Upper lobe of right lung (tissue), 1 donor: Measurements from ENCODE around the gene HEG1. TPM values are rescaled to one million over a fixed set of nuclear protein-coding genes. Genes with fewer than 3 reads are reported as not detected.

Source experiments
- ATAC-seq: fragments of 200-7000 bp; cut with Tn5 transposase; one replicate; pipeline ENCODE4 v1.9.1; 2020; ENCODE audit warnings: mild to moderate bottlenecking, moderate library complexity
- DNase-seq: peaks from one replicate; pipeline ENCODE4 v3.0.0-alpha.2; 2020
- H3K27ac ChIP-seq: fragments of 200-600 bp; one replicate; pipeline ENCODE4 v1.8.0; 2022
- H3K27me3 ChIP-seq: fragments of 200-600 bp; one replicate; pipeline ENCODE4 v1.8.0; 2022; ENCODE audit warnings: mild to moderate bottlenecking
- H3K36me3 ChIP-seq: fragments of 200-600 bp; one replicate; pipeline ENCODE4 v1.8.0; 2022
- H3K4me1 ChIP-seq: fragments of 200-600 bp; one replicate; pipeline ENCODE4 v1.8.0; 2022
- H3K4me3 ChIP-seq: fragments of 200-600 bp; one replicate; pipeline ENCODE4 v1.8.0; 2022; ENCODE audit warnings: mild to moderate bottlenecking
- H3K9me3 ChIP-seq: fragments of 200-600 bp; one replicate; pipeline ENCODE4 v1.8.0; 2022
- intact Hi-C: fragments of 100-400 bp; cut with DNase I; formaldehyde crosslinking; loops from one replicate; pipeline ENCODE4 v1.11.0; 2022
- total RNA-seq: library from RNA; stranded (reverse); fragmentation: NEBNext Ultra II Directional; extraction: Animal tissue kit (Norgen Biotek cat#: 25700); gene quantifications from one replicate; pipeline ENCODE4 v1.2.1, GENCODE V29; 2021
- TF ChIP-seq, protein P1 (sequence below): fragments of 200-600 bp; IDR thresholded peaks from one replicate; pipeline ENCODE4 v1.8.0; 2022; ENCODE audit warnings: antibody characterized with exemption
- donor health status: DM: no; HTN: yes; CAD: no; lungs with severe emphysema.

Gene HEG1
- total RNA-seq, 1 donor from 2014 or later = 234 TPM

- H3K4me3 ChIP-seq = no peak overlapping the region
- peaks cover 33% of the 10 kb centered on the region for H3K4me1 ChIP-seq
- no peak for ATAC-seq
- TF ChIP-seq, protein P1, sequence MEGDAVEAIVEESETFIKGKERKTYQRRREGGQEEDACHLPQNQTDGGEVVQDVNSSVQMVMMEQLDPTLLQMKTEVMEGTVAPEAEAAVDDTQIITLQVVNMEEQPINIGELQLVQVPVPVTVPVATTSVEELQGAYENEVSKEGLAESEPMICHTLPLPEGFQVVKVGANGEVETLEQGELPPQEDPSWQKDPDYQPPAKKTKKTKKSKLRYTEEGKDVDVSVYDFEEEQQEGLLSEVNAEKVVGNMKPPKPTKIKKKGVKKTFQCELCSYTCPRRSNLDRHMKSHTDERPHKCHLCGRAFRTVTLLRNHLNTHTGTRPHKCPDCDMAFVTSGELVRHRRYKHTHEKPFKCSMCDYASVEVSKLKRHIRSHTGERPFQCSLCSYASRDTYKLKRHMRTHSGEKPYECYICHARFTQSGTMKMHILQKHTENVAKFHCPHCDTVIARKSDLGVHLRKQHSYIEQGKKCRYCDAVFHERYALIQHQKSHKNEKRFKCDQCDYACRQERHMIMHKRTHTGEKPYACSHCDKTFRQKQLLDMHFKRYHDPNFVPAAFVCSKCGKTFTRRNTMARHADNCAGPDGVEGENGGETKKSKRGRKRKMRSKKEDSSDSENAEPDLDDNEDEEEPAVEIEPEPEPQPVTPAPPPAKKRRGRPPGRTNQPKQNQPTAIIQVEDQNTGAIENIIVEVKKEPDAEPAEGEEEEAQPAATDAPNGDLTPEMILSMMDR = no peak
- intact Hi-C loops = no loop called here
- peaks cover 61% of the 10 kb centered on the region for H3K36me3 ChIP-seq
- no peaks in the 10 kb centered on the region for H3K27me3 ChIP-seq
- no peak for DNase-seq
- H3K27ac ChIP-seq = no peak overlapping the region
- H3K9me3 ChIP-seq = no peaks in the 10 kb centered on the region
Observed at GRCh38 chr3:125023833-125024555, 31.8 kb downstream of the HEG1 start.

DNA sequence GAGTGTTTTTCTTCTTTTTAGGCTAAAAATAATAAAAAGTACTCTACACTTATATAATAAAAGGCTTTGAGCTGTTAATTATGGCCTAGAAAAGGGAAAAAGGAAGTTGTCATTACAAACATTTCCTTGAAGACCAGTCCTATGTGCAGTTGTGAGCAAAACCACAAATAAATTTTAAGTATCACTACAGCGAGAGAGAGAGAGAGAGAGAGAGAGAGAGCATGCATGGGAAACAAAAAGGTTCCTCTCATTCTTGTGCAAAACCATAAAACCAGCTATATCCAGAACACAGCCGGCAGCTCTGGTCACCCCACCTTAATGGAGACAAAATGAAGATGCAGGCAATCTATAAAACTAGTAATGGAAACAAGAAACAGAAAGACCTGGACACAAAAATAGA, 33.6 kb downstream of the HEG1 start:
- ATAC-seq (no peak), DNase-seq (no peak)
- no peak overlapping the region for H3K4me3 ChIP-seq
- peaks cover 33% of the 10 kb centered on the region for H3K4me1 ChIP-seq
- H3K27me3 ChIP-seq = no peaks in the 10 kb centered on the region
- TF ChIP-seq, protein P1 = no peak
- H3K9me3 ChIP-seq = no peaks in the 10 kb centered on the region
- peaks cover 60% of the 10 kb centered on the region for H3K36me3 ChIP-seq
- intact Hi-C loops = no loop called here
- H3K27ac ChIP-seq = no peak overlapping the region

DNA sequence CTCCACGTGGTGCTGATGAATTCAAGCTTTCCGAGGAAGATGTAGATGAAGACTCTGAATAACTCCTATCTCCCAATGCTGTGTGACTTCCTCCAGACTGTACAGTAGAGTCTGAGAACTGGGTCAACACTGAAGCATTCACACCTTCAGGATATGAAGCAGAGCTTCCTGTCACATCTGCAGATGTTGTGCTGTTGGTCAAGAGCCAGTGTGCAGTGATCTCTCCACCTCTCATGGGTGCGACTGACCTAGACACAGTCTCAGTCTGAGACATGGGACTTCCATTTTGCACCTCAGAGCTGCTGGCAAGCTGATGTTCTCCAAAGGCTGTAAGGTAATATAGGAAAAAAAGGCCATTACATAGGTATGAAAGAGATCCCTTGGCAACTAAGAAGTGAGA, 36.5 kb downstream of the HEG1 start:
- intact Hi-C loops = no loop called here
- ATAC-seq = no peak

GRCh38 chr3:125017406-125017805, 38.4 kb downstream of the HEG1 start:
- H3K4me3 ChIP-seq = no peak overlapping the region
- peaks cover 86% of the 10 kb centered on the region for H3K36me3 ChIP-seq
- H3K9me3 ChIP-seq = no peaks in the 10 kb centered on the region
- DNase-seq (no peak), ATAC-seq (no peak)
- TF ChIP-seq, protein P1 = no peak
- no peak overlapping the region for H3K27ac ChIP-seq
- peaks cover 10% of the 10 kb centered on the region for H3K4me1 ChIP-seq
- intact Hi-C loops = no loop called here
- no peaks in the 10 kb centered on the region for H3K27me3 ChIP-seq

More for the DNA sequence above, 36.5 kb downstream of the HEG1 start:
- H3K4me1 ChIP-seq = peaks cover 23% of the 10 kb centered on the region
- no peaks in the 10 kb centered on the region for H3K27me3 ChIP-seq
- TF ChIP-seq, protein P1 = no peak
- H3K4me3 ChIP-seq = no peak overlapping the region
- H3K27ac ChIP-seq = no peak overlapping the region
- no peak for DNase-seq
- peaks cover 68% of the 10 kb centered on the region for H3K36me3 ChIP-seq
- H3K9me3 ChIP-seq = no peaks in the 10 kb centered on the region

GRCh38 chr3:125014570-125015179, 41.1 kb downstream of the HEG1 start:
- ATAC-seq = no peak
- no peaks in the 10 kb centered on the region for H3K9me3 ChIP-seq
- H3K27me3 ChIP-seq = no peaks in the 10 kb centered on the region
- no peak overlapping the region for H3K27ac ChIP-seq
- TF ChIP-seq, protein P1 = no peak
- peaks cover 98% of the 10 kb centered on the region for H3K36me3 ChIP-seq
- intact Hi-C loops = no loop called here
- peaks cover 8% of the 10 kb centered on the region for H3K4me1 ChIP-seq
- DNase-seq = no peak
- no peak overlapping the region for H3K4me3 ChIP-seq
